ENCODE measurements around the gene KLF13. TPM values are rescaled to one million over a fixed set of nuclear protein-coding genes. Genes with fewer than 3 reads are reported as not detected.
A peak's percentile ranks its signal among the peaks of the same experiment; 100 is the strongest.

Gene KLF13
- total RNA-seq, 1 donor, result 58.6 TPM

GRCh38 chr15:31311735-31312619 lies 14.7 kb upstream of the KLF13 start:
- no peaks in the 10 kb centered on the region for H3K4me1 ChIP-seq (ENCODE audit: insufficient read depth, low read length)
- no peaks in the 10 kb centered on the region for H4K20me1 ChIP-seq (ENCODE audit: insufficient read depth, low read length)
- H3K79me2 ChIP-seq (ENCODE audit: insufficient read depth, low read length), result no peaks in the 10 kb centered on the region
- TF ChIP-seq CTCF (IDR thresholded peaks at IDR 0.05; ENCODE audit: extremely low read depth, low read depth, low read length), result no peak
- H3K4me3 ChIP-seq (ENCODE audit: insufficient read depth, low read length), result no peak overlapping the region
- DNase-seq (ENCODE audit: insufficient read length, low spot score, missing footprints), result peak; percentile 60
- H3K9me3 ChIP-seq (ENCODE audit: low read depth, low read length), result peaks cover 6% of the 10 kb centered on the region
- H3K27me3 ChIP-seq (ENCODE audit: insufficient read depth, low read length), result peaks cover 5% of the 10 kb centered on the region
- H3K36me3 ChIP-seq (ENCODE audit: insufficient read depth, low read length), result no peaks in the 10 kb centered on the region
- H3K4me2 ChIP-seq (ENCODE audit: insufficient read depth, low read length), result no peak overlapping the region
- no peak overlapping the region for H2AFZ ChIP-seq (ENCODE audit: low read length)
- no peak overlapping the region for H3K27ac ChIP-seq (ENCODE audit: low read depth, low read length)

GRCh38 chr15:31313223-31313622 lies 13.4 kb upstream of the KLF13 start:
- TF ChIP-seq CTCF (IDR thresholded peaks at IDR 0.05; ENCODE audit: extremely low read depth, low read depth, low read length), result no peak
- no peak overlapping the region for H3K4me3 ChIP-seq (ENCODE audit: insufficient read depth, low read length)
- H3K4me1 ChIP-seq (ENCODE audit: insufficient read depth, low read length), result no peaks in the 10 kb centered on the region
- H3K27ac ChIP-seq (ENCODE audit: low read depth, low read length), result no peak overlapping the region
- no peak for DNase-seq (ENCODE audit: insufficient read length, low spot score, missing footprints)
- no peak overlapping the region for H2AFZ ChIP-seq (ENCODE audit: low read length)
- H3K27me3 ChIP-seq (ENCODE audit: insufficient read depth, low read length), result peaks cover 5% of the 10 kb centered on the region
- no peaks in the 10 kb centered on the region for H3K36me3 ChIP-seq (ENCODE audit: insufficient read depth, low read length)
- H3K4me2 ChIP-seq (ENCODE audit: insufficient read depth, low read length), result no peak overlapping the region
- peaks cover 6% of the 10 kb centered on the region for H3K9me3 ChIP-seq (ENCODE audit: low read depth, low read length)
- no peaks in the 10 kb centered on the region for H3K79me2 ChIP-seq (ENCODE audit: insufficient read depth, low read length)
- H4K20me1 ChIP-seq (ENCODE audit: insufficient read depth, low read length), result no peaks in the 10 kb centered on the region

- Histone ChIP-seq H3K27me3 (ENCODE audit: insufficient read depth, low read length) (peaks cover 8% of the 10 kb centered on the region), H3K4me1 (ENCODE audit: insufficient read depth, low read length) (no peaks in the 10 kb centered on the region), H3K36me3 (ENCODE audit: insufficient read depth, low read length) (no peaks in the 10 kb centered on the region), H3K27ac (ENCODE audit: low read depth, low read length) (no peak overlapping the region), H3K79me2 (ENCODE audit: insufficient read depth, low read length) (no peaks in the 10 kb centered on the region), H2AFZ (ENCODE audit: low read length) (no peak overlapping the region), H3K4me3 (ENCODE audit: insufficient read depth, low read length) (no peak overlapping the region), H4K20me1 (ENCODE audit: insufficient read depth, low read length) (no peaks in the 10 kb centered on the region), H3K4me2 (ENCODE audit: insufficient read depth, low read length) (no peak overlapping the region), H3K9me3 (ENCODE audit: low read depth, low read length) (peaks cover 6% of the 10 kb centered on the region)
- no peak for DNase-seq (ENCODE audit: insufficient read length, low spot score, missing footprints)
- TF ChIP-seq CTCF (IDR thresholded peaks at IDR 0.05; ENCODE audit: extremely low read depth, low read depth, low read length), result no peak
Measured at GRCh38 chr15:31314380-31314779, 12.3 kb upstream of the KLF13 start.

- peaks cover 14% of the 10 kb centered on the region for H3K27me3 ChIP-seq (ENCODE audit: insufficient read depth, low read length)
- H2AFZ ChIP-seq (ENCODE audit: low read length), result no peak overlapping the region
- no peak for DNase-seq (ENCODE audit: insufficient read length, low spot score, missing footprints)
- H3K9me3 ChIP-seq (ENCODE audit: low read depth, low read length), result peaks cover 6% of the 10 kb centered on the region
- no peak overlapping the region for H3K27ac ChIP-seq (ENCODE audit: low read depth, low read length)
- H3K4me2 ChIP-seq (ENCODE audit: insufficient read depth, low read length), result no peak overlapping the region
- TF ChIP-seq CTCF (IDR thresholded peaks at IDR 0.05; ENCODE audit: extremely low read depth, low read depth, low read length), result no peak
- H4K20me1 ChIP-seq (ENCODE audit: insufficient read depth, low read length), result no peaks in the 10 kb centered on the region
- H3K4me3 ChIP-seq (ENCODE audit: insufficient read depth, low read length), result no peak overlapping the region
- H3K4me1 ChIP-seq (ENCODE audit: insufficient read depth, low read length), result no peaks in the 10 kb centered on the region
- H3K79me2 ChIP-seq (ENCODE audit: insufficient read depth, low read length), result no peaks in the 10 kb centered on the region
- H3K36me3 ChIP-seq (ENCODE audit: insufficient read depth, low read length), result no peaks in the 10 kb centered on the region
Measured at GRCh38 chr15:31316135-31316795, 10.4 kb upstream of the KLF13 start.

Measured in osteoblast (primary cell).